Heart left ventricle (tissue), 13 donors: Measurements from ENCODE around the gene NUDCD3.

Experiments
- CTCF ChIP-seq, 12 donors: fragments of 200-600 bp; sonication (generic) in 4 of 12; IDR thresholded peaks; one replicate each; pipeline versions ENCODE4 v1.5.0 to v1.8.0; 2018 to 2022; ENCODE audit warnings: antibody characterized with exemption in 12 of 12, mild to moderate bottlenecking in 5 of 12
- POLR2A ChIP-seq, 2 donors: fragments of 450-650 bp; IDR thresholded peaks; one replicate each; pipeline ENCODE4 v1.6.1; 2017; ENCODE audit warnings: antibody characterized with exemption in 2 of 2, mild to moderate bottlenecking in 2 of 2, moderate library complexity in 2 of 2
- donor health status: ischemic (EF 13 %, LVEDD 7.1; RV severe dilation, severe dysfunction).
- donor health status: DM: no; HTN: yes; CAD: no.
- donor health status: DM: no; HTN: no; CAD: no.
- donor health status: ischemic (EF 25% LVEDD 6.9; RV normal size, moderate dysfunction).
- donor health status: ischemic (EF 25% LVEDD 5.7; RV mildly dilated, moderate dysfunction).
- donor health status: ischemic (EF 35%, LVEDD 5.7; RV mildly dilated, moderate dysfunction).
- donor health status: nonischemic (EF 11% LVEDD 7.7; RV severe dilation, severe dysfunction).
- donor health status: DM: yes; HTN: yes; CAD: no.
- donor health status: PGD.
- donor health status: ischemic (EF 29% LVEDD 5.4; RV normal size, mild dysfunction).
- donor health status: nonischemic (EF 23%, LVEDD 6.1; RV moderate dilation, normal function).

DNA sequence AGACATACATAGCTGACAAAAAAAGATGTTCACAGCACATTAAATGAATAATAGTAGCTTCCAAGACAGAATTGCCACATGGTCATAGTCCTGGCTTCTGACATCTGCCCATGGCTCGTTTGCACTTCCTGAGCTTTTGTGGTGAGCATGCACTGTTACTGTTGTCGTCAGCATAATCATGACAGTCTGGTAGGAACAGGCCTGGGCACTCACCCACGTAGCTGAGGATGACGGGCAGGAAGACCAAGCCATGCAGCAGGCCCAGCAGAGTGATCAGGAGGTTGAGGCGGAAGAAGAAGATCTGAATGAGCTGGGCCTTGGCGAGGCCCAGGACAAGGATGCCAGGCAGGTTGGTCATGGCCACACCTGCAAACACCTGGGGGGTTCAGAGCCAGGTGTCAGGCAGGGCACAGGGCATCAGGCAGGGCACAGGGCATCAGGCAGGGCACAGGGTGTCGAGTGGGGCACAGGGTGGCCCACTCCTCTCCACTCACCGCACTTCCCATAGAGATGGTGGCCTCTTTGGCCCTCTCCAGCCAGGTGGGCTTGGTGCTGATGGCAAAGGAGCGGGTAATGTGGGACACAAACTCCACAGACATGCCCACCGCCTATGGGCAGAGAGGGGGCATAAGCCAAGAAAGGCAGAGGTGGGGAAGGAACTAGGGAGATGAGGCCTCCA, 25.3 kb upstream of the NUDCD3 start:
- TF ChIP-seq POLR2A (IDR thresholded peaks at IDR 0.05): no peak
- TF ChIP-seq CTCF (IDR thresholded peaks at IDR 0.05): no peak
